BLaER1 treated with 17β-estradiol and CSF1 and Interleukin-3, amounts not matched to agents 10 nM and 100 nM (cell line): ENCODE results near the gene IL17B.
A peak's percentile ranks its signal among the peaks of the same experiment; 100 is the strongest.

Source experiments
- H3K27ac ChIP-seq, 11 experiments: shearing (Covaris generic); formaldehyde crosslinking; 2 replicates each; pipeline ENCODE4 v1.8.1; 2022
- H3K27me3 ChIP-seq, 11 experiments: shearing (Covaris generic); formaldehyde crosslinking; 2 replicates each; pipeline ENCODE4 v1.8.1; 2022
- H3K36me3 ChIP-seq, 11 experiments: shearing (Covaris generic); formaldehyde crosslinking; 2 replicates each; pipeline ENCODE4 v1.8.1; 2022
- H3K4me1 ChIP-seq, 10 experiments: shearing (Covaris generic); formaldehyde crosslinking; 2 replicates each; pipeline ENCODE4 v1.8.1; 2022
- H3K4me2 ChIP-seq, 11 experiments: shearing (Covaris generic); formaldehyde crosslinking; 2 replicates each; pipeline ENCODE4 v1.8.1; 2022
- H3K4me3 ChIP-seq, 10 experiments: shearing (Covaris generic); formaldehyde crosslinking; 2 replicates each; pipeline ENCODE4 v1.8.1; 2022
- H3K9ac ChIP-seq, 11 experiments: shearing (Covaris generic); formaldehyde crosslinking; 2 replicates each; pipeline ENCODE4 v1.8.1; 2022
- H3K9me3 ChIP-seq, 11 experiments: shearing (Covaris generic); formaldehyde crosslinking; replicated peaks in 1 of 11; 2 replicates each; pipeline ENCODE4 v1.8.1; 2022
- H4K20me1 ChIP-seq, 11 experiments: shearing (Covaris generic); formaldehyde crosslinking; 2 replicates each; pipeline ENCODE4 v1.8.1; 2022
- Cebpa-rat ChIP-seq, 11 experiments: shearing (Covaris generic); IDR thresholded peaks; 2 replicates each; pipeline ENCODE4 v1.8.1; 2022

IL17B gene

DNA sequence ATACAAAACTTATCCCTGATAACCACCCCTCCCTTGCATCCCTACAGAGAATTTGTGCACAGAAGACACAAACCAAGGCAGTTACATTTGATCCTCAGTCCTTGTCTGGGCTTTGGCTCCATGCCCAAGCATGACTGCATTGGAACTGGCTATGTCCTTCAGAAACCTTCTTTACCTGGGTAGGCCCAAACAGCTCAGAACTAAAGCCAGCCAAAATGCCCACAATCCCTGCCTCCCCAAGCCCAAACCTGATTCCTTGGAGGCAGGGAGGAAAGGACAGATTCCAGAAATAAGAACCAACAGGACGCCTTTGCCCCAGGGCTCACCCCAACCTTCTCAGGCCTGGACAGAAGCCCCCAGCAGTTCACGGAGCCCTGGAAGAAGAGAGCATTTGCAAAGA lies 8.2 kb downstream of the IL17B start:
- H3K4me1 ChIP-seq = peaks cover 21 to 35% (median 29%) of the 10 kb centered on the region in 10 experiments
- H3K27me3 ChIP-seq = no peaks in the 10 kb centered on the region
- peaks cover 0 to 33% (median 11%) of the 10 kb centered on the region in 11 experiments; a peak in 13 of 22 replicates for H3K36me3 ChIP-seq
- H3K4me2 ChIP-seq = no peak overlapping the region
- H3K4me3 ChIP-seq = no peak overlapping the region
- H3K9ac ChIP-seq = no peak overlapping the region
- H3K27ac ChIP-seq = no peak overlapping the region
- peaks cover 0 to 24% (median 0%) of the 10 kb centered on the region in 11 experiments; a peak in 2 of 22 replicates for H4K20me1 ChIP-seq
- no peaks in the 10 kb centered on the region for H3K9me3 ChIP-seq
- TF ChIP-seq Cebpa-rat (IDR thresholded peaks at IDR 0.05) = no peak

DNA sequence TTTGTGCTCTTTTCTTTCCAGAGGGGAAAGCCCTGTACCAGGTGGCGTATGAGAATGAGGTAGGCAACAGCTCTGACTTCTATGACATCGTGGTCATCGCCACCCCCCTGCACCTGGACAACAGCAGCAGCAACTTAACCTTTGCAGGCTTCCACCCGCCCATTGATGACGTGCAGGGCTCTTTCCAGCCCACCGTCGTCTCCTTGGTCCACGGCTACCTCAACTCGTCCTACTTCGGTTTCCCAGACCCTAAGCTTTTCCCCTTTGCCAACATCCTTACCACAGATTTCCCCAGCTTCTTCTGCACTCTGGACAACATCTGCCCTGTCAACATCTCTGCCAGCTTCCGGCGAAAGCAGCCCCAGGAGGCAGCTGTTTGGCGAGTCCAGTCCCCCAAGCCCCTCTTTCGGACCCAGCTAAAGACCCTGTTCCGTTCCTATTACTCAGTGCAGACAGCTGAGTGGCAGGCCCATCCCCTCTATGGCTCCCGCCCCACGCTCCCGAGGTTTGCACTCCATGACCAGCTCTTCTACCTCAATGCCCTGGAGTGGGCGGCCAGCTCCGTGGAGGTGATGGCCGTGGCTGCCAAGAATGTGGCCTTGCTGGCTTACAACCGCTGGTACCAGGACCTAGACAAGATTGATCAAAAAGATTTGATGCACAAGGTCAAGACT lies 11.0 kb downstream of the IL17B start:
- no peak overlapping the region for H3K9ac ChIP-seq
- H3K36me3 ChIP-seq = peaks cover 0 to 54% (median 21%) of the 10 kb centered on the region in 11 experiments; a peak in 16 of 22 replicates
- no peak overlapping the region for H3K27ac ChIP-seq
- no peak overlapping the region for H3K4me3 ChIP-seq
- H3K27me3 ChIP-seq = no peaks in the 10 kb centered on the region
- no peak for TF ChIP-seq Cebpa-rat (IDR thresholded peaks at IDR 0.05)
- peaks cover 21 to 38% (median 29%) of the 10 kb centered on the region in 10 experiments for H3K4me1 ChIP-seq
- no peaks in the 10 kb centered on the region for H3K9me3 ChIP-seq
- peaks cover 0 to 24% (median 0%) of the 10 kb centered on the region in 11 experiments; a peak in 2 of 22 replicates for H4K20me1 ChIP-seq
- H3K4me2 ChIP-seq = peak overlapping the region in 6 of 11 experiments; percentile 17 to 61 (median 38); a peak in 7 of 22 replicates

DNA sequence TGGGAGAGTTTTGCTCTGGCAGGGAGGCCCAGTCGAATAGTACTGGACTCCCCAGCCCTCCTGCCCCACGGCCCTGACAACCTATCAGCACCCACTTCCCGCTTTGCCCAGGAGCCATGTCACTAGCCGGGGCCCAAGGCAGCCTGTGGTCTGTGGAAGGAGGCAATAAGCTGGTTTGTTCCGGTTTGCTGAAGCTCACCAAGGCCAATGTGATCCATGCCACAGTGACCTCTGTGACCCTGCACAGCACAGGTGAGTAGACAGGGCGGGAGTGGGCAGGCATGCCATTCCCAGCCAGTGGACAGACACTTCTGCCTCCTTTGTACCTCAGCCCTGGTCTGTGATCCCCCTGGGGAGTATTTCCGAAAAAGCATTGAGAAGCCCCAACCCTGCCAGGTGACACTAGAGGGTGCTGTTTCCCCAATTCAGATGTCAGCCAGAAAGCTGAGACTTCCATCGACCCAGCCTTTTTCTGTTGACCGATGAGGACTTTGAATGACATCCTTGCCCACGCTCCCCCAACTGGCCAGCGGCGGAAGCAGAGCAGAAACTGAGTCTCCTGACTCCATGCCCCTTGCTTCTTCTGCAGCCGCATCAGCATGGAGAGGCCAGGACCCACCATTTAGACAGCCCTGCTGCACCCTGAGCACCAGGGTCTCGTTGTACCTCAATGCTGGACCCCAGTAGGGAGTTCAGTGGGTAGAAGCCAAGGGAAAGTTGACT lies 11.7 kb downstream of the IL17B start:
- Histone ChIP-seq H3K9me3 (no peaks in the 10 kb centered on the region), H3K4me2 (peak overlapping the region in 10 of 11 experiments; percentile 2 to 61 (median 26); a peak in 13 of 22 replicates), H3K36me3 (peaks cover 0 to 61% (median 21%) of the 10 kb centered on the region in 11 experiments; a peak in 16 of 22 replicates), H3K27me3 (no peaks in the 10 kb centered on the region), H3K9ac (0 out of 22 replicates have a peak overlapping the region, but pooled peaks of 1 of the 11 experiments have one; percentile 21), H4K20me1 (peaks cover 0 to 24% (median 0%) of the 10 kb centered on the region in 11 experiments; a peak in 2 of 22 replicates), H3K27ac (peak overlapping the region in 3 of 11 experiments; percentile 4 to 20 (median 7); a peak in 2 of 22 replicates), H3K4me3 (no peak overlapping the region), H3K4me1 (peaks cover 14 to 36% (median 23%) of the 10 kb centered on the region in 10 experiments)
- no peak for TF ChIP-seq Cebpa-rat (IDR thresholded peaks at IDR 0.05)

DNA sequence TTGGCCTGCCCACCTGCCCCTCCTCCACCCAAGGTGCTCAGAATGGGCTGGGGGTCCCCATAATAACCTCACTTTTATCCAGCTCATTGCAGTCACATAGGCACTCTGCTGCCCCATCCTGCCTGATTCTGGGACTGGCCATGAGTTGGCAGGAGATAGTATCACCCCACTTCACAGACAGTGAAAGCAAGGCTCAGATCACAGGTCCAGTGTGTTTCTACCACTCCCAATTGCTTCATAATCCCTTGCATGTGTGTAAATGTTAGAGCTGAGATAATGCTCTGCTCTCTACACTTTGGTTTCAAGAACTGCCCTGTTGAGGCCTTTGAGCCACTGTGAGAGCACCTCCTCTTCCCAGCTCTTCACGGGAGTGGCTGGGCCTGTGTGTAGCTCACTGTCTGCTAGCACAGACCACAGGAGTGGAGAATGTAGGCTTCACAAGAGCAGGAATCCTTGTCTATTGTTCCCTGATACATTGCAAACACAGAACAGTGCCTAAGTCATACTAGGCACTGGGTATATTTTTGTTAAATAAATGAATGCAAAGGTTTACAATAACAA lies 12.8 kb downstream of the IL17B start:
- Histone ChIP-seq H4K20me1 (peaks cover 0 to 18% (median 0%) of the 10 kb centered on the region in 11 experiments; a peak in 1 of 22 replicates), H3K36me3 (peaks cover 0 to 63% (median 21%) of the 10 kb centered on the region in 11 experiments; a peak in 16 of 22 replicates), H3K27me3 (no peaks in the 10 kb centered on the region), H3K9ac (no peak overlapping the region), H3K27ac (no peak overlapping the region), H3K4me3 (no peak overlapping the region), H3K4me2 (no peak overlapping the region), H3K4me1 (peaks cover 5 to 26% (median 13%) of the 10 kb centered on the region in 10 experiments; a peak in 19 of 20 replicates), H3K9me3 (no peaks in the 10 kb centered on the region)
- TF ChIP-seq Cebpa-rat (IDR thresholded peaks at IDR 0.05) = no peak

DNA sequence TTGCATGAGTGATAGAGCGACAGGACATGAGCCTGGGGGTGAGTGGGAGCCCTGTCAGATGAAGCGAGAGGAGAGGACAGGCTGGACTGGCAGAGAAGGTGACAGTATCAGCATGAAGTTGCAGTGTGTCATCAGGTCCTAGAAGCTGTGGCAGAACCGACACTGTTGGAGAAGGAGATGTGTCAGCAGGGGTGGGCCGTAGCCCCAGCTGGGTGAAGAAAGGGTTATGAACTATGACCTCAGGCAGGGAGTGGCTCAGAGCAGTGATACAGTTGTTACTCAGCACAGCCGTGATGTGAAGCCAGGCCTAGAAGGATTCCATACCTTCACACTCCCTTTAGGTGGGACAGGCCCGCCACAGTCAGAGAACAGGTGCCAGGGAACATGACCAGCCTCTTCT lies 13.7 kb downstream of the IL17B start:
- Histone ChIP-seq H3K36me3 (peaks cover 0 to 59% (median 21%) of the 10 kb centered on the region in 11 experiments; a peak in 16 of 22 replicates), H3K27ac (no peak overlapping the region), H3K4me3 (no peak overlapping the region), H3K9ac (no peak overlapping the region), H3K4me2 (no peak overlapping the region), H3K27me3 (no peaks in the 10 kb centered on the region), H4K20me1 (peaks cover 0 to 10% (median 0%) of the 10 kb centered on the region in 11 experiments; a peak in 2 of 22 replicates), H3K9me3 (no peaks in the 10 kb centered on the region), H3K4me1 (peaks cover 12 to 35% (median 19%) of the 10 kb centered on the region in 10 experiments)
- no peak for TF ChIP-seq Cebpa-rat (IDR thresholded peaks at IDR 0.05)

DNA sequence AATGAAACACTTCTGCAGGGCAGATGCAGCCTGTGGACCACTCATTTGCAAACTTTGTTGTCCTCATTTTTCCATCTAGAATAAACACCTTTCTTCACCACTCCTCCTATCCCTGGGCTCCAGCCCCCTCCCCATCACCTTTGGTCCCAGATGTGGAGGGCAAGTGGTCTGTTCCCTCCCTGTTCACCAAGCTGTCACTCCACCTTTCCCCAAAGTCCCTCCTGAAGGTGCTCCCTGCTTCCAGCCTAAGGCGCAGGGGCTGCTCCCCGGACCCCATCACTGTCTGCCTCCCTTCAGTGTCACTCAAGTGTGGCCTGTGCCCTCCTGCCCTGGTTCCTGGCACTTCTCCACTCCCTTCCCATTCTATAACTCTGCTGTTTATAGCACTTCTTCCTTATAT lies 14.4 kb downstream of the IL17B start:
- Histone ChIP-seq H4K20me1 (peaks cover 0 to 10% (median 0%) of the 10 kb centered on the region in 11 experiments; a peak in 3 of 22 replicates), H3K36me3 (peaks cover 0 to 57% (median 21%) of the 10 kb centered on the region in 11 experiments; a peak in 16 of 22 replicates), H3K9me3 (no peaks in the 10 kb centered on the region), H3K9ac (no peak overlapping the region), H3K4me1 (peaks cover 19 to 42% (median 26%) of the 10 kb centered on the region in 10 experiments), H3K27ac (no peak overlapping the region), H3K27me3 (no peaks in the 10 kb centered on the region), H3K4me2 (no peak overlapping the region), H3K4me3 (no peak overlapping the region)
- no peak for TF ChIP-seq Cebpa-rat (IDR thresholded peaks at IDR 0.05)

DNA sequence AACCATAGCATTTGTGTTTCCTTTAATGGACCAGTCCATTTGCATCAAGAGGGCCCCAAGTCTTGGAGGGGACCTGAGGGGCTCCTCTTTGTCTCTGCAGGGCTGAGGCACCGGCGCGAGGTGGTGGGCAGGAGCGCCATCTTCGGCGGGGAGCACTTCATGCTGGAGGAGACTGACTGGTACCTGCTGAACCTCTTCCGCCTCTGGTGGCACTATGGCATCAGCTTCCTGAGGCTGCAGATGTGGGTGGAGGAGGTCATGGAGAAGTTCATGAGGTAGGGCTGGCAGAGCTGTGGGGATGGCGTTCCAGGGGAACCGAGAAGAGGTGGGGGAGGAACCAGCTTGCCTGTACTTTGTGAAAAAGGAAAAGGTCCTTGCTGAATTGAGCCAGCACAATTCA lies 15.2 kb downstream of the IL17B start:
- Histone ChIP-seq H3K4me2 (peak overlapping the region in 3 of 11 experiments; percentile 2 to 24 (median 11); a peak in 3 of 22 replicates), H3K9me3 (no peaks in the 10 kb centered on the region), H3K4me3 (no peak overlapping the region), H3K36me3 (peaks cover 0 to 53% (median 21%) of the 10 kb centered on the region in 11 experiments; a peak in 16 of 22 replicates), H3K27me3 (no peaks in the 10 kb centered on the region), H3K4me1 (peaks cover 27 to 50% (median 34%) of the 10 kb centered on the region in 10 experiments), H3K27ac (no peak overlapping the region), H4K20me1 (peaks cover 0 to 14% (median 0%) of the 10 kb centered on the region in 11 experiments; a peak in 4 of 22 replicates), H3K9ac (no peak overlapping the region; a peak in 1 of 22 replicates)
- no peak for TF ChIP-seq Cebpa-rat (IDR thresholded peaks at IDR 0.05)

DNA sequence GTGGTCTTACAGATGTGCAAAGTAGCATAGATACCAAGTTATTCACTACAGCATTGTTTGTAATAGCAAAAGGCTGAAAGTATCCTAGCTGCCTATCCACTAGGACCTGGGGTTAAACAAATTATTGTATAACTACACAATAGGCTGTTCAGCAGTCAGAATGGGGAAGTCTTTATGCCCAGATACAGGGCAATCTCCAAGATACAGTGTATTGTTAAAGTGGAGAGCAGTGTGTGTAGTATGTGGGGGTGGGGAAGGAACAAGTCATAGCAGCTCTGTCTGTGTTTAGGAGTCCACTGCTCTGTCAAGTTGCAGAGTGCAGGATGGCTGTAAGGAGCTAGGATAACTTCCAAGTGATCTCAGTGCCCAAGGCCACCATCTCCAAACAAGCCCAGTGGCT lies 15.7 kb downstream of the IL17B start:
- H3K4me2 ChIP-seq = peak overlapping the region in 3 of 11 experiments; percentile 2 to 24 (median 11); a peak in 3 of 22 replicates
- peaks cover 0 to 12% (median 0%) of the 10 kb centered on the region in 11 experiments; a peak in 4 of 22 replicates for H4K20me1 ChIP-seq
- TF ChIP-seq Cebpa-rat (IDR thresholded peaks at IDR 0.05) = no peak
- peaks cover 32 to 55% (median 39%) of the 10 kb centered on the region in 10 experiments for H3K4me1 ChIP-seq
- no peak overlapping the region for H3K9ac ChIP-seq
- peaks cover 0 to 47% (median 16%) of the 10 kb centered on the region in 11 experiments; a peak in 16 of 22 replicates for H3K36me3 ChIP-seq
- no peak overlapping the region for H3K4me3 ChIP-seq
- no peaks in the 10 kb centered on the region for H3K27me3 ChIP-seq
- no peaks in the 10 kb centered on the region for H3K9me3 ChIP-seq
- no peak overlapping the region for H3K27ac ChIP-seq
